Epithelial cell of esophagus (primary cell): ENCODE results near the gene MATK.

ENCODE experiments used
- DNase-seq: peaks from one replicate; pipeline ENCODE4 v3.0.0; 2010; ENCODE audit warnings: low read depth
- H3K4me3 ChIP-seq: 2 replicates; pipeline ENCODE4 v1.5.1; 2011; ENCODE audit warnings: mild to moderate bottlenecking, low read length, control low read depth
- TF ChIP-seq, protein P1 (sequence below): IDR thresholded peaks from 2 replicates; pipeline ENCODE4 v1.5.1; 2011; ENCODE audit warnings: low read depth, mild to moderate bottlenecking, low read length, control low read depth, inconsistent platforms; ENCODE audit not compliant: insufficient read depth; ENCODE audit errors: missing control alignments

The MATK gene

GRCh38 chr19:3785938-3786824 is at the start of gene MATK:
TSS of gene MATK (minus strand) at chr19:3786381. CDS start at chr19:3785135, 1,246 bp downstream.
- H3K4me3 ChIP-seq, result no peak within 1 kb of the TSS
- TF ChIP-seq, protein P1, sequence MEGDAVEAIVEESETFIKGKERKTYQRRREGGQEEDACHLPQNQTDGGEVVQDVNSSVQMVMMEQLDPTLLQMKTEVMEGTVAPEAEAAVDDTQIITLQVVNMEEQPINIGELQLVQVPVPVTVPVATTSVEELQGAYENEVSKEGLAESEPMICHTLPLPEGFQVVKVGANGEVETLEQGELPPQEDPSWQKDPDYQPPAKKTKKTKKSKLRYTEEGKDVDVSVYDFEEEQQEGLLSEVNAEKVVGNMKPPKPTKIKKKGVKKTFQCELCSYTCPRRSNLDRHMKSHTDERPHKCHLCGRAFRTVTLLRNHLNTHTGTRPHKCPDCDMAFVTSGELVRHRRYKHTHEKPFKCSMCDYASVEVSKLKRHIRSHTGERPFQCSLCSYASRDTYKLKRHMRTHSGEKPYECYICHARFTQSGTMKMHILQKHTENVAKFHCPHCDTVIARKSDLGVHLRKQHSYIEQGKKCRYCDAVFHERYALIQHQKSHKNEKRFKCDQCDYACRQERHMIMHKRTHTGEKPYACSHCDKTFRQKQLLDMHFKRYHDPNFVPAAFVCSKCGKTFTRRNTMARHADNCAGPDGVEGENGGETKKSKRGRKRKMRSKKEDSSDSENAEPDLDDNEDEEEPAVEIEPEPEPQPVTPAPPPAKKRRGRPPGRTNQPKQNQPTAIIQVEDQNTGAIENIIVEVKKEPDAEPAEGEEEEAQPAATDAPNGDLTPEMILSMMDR, result no peak
- no peak for DNase-seq

DNA sequence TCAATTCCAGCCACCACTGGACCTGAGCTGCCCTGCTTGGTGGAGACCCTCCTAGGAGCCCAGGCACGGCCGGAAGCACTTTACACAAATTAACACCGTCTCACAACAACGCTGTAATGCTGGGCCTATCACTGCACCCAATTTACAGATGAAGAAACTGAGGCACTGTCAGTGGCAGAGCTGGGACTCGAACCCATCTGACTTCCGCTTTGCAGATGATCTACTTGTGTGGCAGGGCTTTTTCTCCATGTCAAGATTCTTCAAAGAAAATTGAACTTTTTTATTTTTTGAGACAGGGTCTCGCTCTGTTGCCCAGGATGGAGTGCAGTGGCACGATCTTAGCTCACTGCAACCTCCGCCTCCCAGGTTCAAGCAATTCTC is 48.9 kb upstream of the MATK start:
- DNase-seq, result no peak
- no peak overlapping the region for H3K4me3 ChIP-seq
- TF ChIP-seq, protein P1, result no peak

GRCh38 chr19:3834349-3835054 is 48.3 kb upstream of the MATK start:
- H3K4me3 ChIP-seq, result no peak overlapping the region
- TF ChIP-seq, protein P1, result no peak
- no peak for DNase-seq

- TF ChIP-seq, protein P1, result no peak
- H3K4me3 ChIP-seq, result no peak overlapping the region
- DNase-seq, result no peak
Observed at GRCh38 chr19:3833578-3834348, 47.6 kb upstream of the MATK start.

DNA sequence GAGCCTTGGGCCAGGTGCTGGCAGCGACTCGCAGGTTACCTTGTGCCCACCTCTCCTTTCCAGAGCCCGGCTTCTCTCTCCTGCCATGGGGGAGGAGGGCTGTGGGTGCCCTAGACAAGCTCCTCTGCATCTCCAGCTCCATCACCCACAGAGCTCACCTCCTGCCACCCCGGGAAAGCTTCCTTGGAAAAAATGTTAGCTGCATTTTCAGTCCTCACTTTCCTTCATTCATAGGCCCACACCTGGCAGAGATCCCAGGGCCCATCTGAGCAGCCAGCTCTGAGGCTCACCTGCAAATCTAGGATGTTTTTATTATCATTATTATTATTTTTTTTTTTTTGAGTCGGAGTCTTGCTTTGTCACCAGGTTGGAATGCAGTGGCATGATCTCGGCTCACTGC is 45.8 kb upstream of the MATK start:
- DNase-seq, result no peak
- TF ChIP-seq, protein P1, result no peak

GRCh38 chr19:3831601-3832000 is 45.4 kb upstream of the MATK start:
- H3K4me3 ChIP-seq, result no peak overlapping the region
- TF ChIP-seq, protein P1, result no peak
- DNase-seq, result no peak

More for the DNA sequence above, 45.8 kb upstream of the MATK start:
- H3K4me3 ChIP-seq, result no peak overlapping the region
